IMR-90 (cell line): ENCODE data around the gene GNAI2. TPM values are rescaled to one million over a fixed set of nuclear protein-coding genes. Genes with fewer than 3 reads are reported as not detected.

Experiments
- ATAC-seq: fragments of 200-7000 bp; cut with Tn5 transposase; 2 replicates; pipeline ENCODE4 v1.9.1; 2020; ENCODE audit warnings: low read depth, mild to moderate bottlenecking, moderate library complexity
- BruUV-seq: library from RNA; stranded (reverse); fragments of 400-500 nt; replicated peaks from 2 replicates; lab custom pipeline; 2021; lab: Mats Ljungman, UMichigan
- CTCF ChIA-PET: fragments of 300-600 bp; formaldehyde crosslinking; extraction: SDS; loops from one replicate; lab custom pipeline; 2021; ENCODE audit warnings: antibody characterized with exemption; lab: Yijun Ruan, JAX
- POLR2A ChIA-PET: fragments of 300-600 bp; sonication (Branson Sonifier 250); formaldehyde crosslinking; loops from one replicate; lab custom pipeline; 2022; ENCODE audit warnings: antibody characterized with exemption; ENCODE audit not compliant: unreplicated experiment; lab: Charles Lee
- DNase-seq: peaks from one replicate; pipeline ENCODE4 v3.0.0; 2013
- H2AFZ ChIP-seq: replicated peaks from 2 replicates; pipeline ENCODE3; 2013; ENCODE audit warnings: low read length, mild to moderate bottlenecking; ENCODE audit not compliant: poor library complexity
- H2AK5ac ChIP-seq: 2 replicates; pipeline ENCODE4 v1.6.1; 2013; ENCODE audit warnings: low read depth, low read length, inconsistent platforms
- H2AK9ac ChIP-seq: replicated peaks from 2 replicates; pipeline ENCODE3; 2013; ENCODE audit warnings: mild to moderate bottlenecking, low read depth, low read length, moderate library complexity; ENCODE audit not compliant: poor library complexity
- H2BK120ac ChIP-seq: 2 replicates; pipeline ENCODE4 v1.6.1; 2013; ENCODE audit warnings: low read depth, low read length, inconsistent platforms
- H2BK15ac ChIP-seq: 3 replicates; pipeline ENCODE4 v1.6.1; 2013; ENCODE audit warnings: low read depth, low read length, inconsistent platforms
- H2BK20ac ChIP-seq: 2 replicates; pipeline ENCODE4 v1.6.1; 2013; ENCODE audit warnings: low read depth, mild to moderate bottlenecking, inconsistent platforms, low read length, moderate library complexity
- H2BK5ac ChIP-seq: 2 replicates; pipeline ENCODE4 v1.6.1; 2013; ENCODE audit warnings: mild to moderate bottlenecking, low read depth, low read length, inconsistent platforms; ENCODE audit not compliant: poor library complexity, severe bottlenecking
- H3K14ac ChIP-seq: replicated peaks from 2 replicates; pipeline ENCODE4 v1.6.1; 2013; ENCODE audit warnings: low read depth, low read length, inconsistent platforms
- H3K18ac ChIP-seq: 2 replicates; pipeline ENCODE4 v1.6.1; 2013; ENCODE audit warnings: low read depth, low read length, control low read depth
- H3K23ac ChIP-seq: 2 replicates; pipeline ENCODE4 v1.6.1; 2013; ENCODE audit warnings: low read depth, low read length, inconsistent platforms
- H3K27ac ChIP-seq: 2 replicates; pipeline ENCODE4 v1.5.1; 2013; ENCODE audit warnings: mild to moderate bottlenecking, control low read depth, low read length; ENCODE audit not compliant: insufficient read depth
- H3K27me3 ChIP-seq: 2 replicates; pipeline ENCODE4 v1.6.1; 2013; ENCODE audit warnings: low read length; ENCODE audit not compliant: control insufficient read depth, insufficient read depth
- H3K36me3 ChIP-seq: 2 replicates; pipeline ENCODE4 v1.6.1; 2013; ENCODE audit warnings: low read length, mixed read lengths; ENCODE audit not compliant: control insufficient read depth, insufficient read depth
- H3K4ac ChIP-seq: 2 replicates; pipeline ENCODE4 v1.6.1; 2013; ENCODE audit warnings: low read depth, low read length, inconsistent platforms
- H3K4me1 ChIP-seq: 2 replicates; pipeline ENCODE4 v1.6.1; 2013; ENCODE audit warnings: low read length, mixed read lengths; ENCODE audit not compliant: control insufficient read depth, insufficient read depth
- H3K4me2 ChIP-seq: 2 replicates; pipeline ENCODE4 v1.6.1; 2013; ENCODE audit warnings: low read depth, mild to moderate bottlenecking, control low read depth, low read length, moderate library complexity
- H3K4me3 ChIP-seq: 2 replicates; pipeline ENCODE4 v1.5.1; 2013; ENCODE audit warnings: low read depth, mild to moderate bottlenecking, control low read depth, low read length, moderate library complexity; ENCODE audit not compliant: insufficient read depth
- H3K56ac ChIP-seq: 2 replicates; pipeline ENCODE4 v1.6.1; 2013; ENCODE audit warnings: low read length, inconsistent platforms; ENCODE audit not compliant: insufficient read depth; ENCODE audit errors: extremely low read depth
- H3K79me1 ChIP-seq, 2 experiments: 2 replicates each; pipeline ENCODE4 v1.6.1; 2013; ENCODE audit warnings: low read length in 2 of 2, inconsistent platforms in 1 of 2, low read depth in 1 of 2
- H3K9ac ChIP-seq: 2 replicates; pipeline ENCODE4 v1.6.1; 2013; ENCODE audit warnings: low read depth, low read length, control low read depth
- H3K9me1 ChIP-seq: 2 replicates; pipeline ENCODE4 v1.6.1; 2013; ENCODE audit warnings: low read length, inconsistent platforms; ENCODE audit not compliant: insufficient read depth
- H3K9me3 ChIP-seq: 2 replicates; pipeline ENCODE4 v1.6.1; 2013; ENCODE audit warnings: low read length; ENCODE audit not compliant: control insufficient read depth, insufficient read depth
- H4K20me1 ChIP-seq: 2 replicates; pipeline ENCODE4 v1.6.1; 2013; ENCODE audit warnings: low read length, inconsistent platforms; ENCODE audit not compliant: insufficient read depth
- H4K5ac ChIP-seq: 2 replicates; pipeline ENCODE4 v1.6.1; 2013; ENCODE audit warnings: mild to moderate bottlenecking, low read depth, low read length, control low read depth
- H4K8ac ChIP-seq, 2 experiments: 2 replicates each; pipeline ENCODE4 v1.6.1; 2013; ENCODE audit warnings: low read depth in 2 of 2, low read length in 2 of 2, control low read depth in 1 of 2, inconsistent platforms in 1 of 2
- H4K91ac ChIP-seq: 2 replicates; pipeline ENCODE4 v1.6.1; 2013; ENCODE audit warnings: low read depth, low read length, inconsistent platforms; ENCODE audit not compliant: insufficient read depth
- CEBPB ChIP-seq: IDR thresholded peaks from 2 replicates; pipeline ENCODE4 v1.6.1; 2012; ENCODE audit warnings: low read depth, low read length, improper control_type of control experiment
- CHD1 ChIP-seq: IDR thresholded peaks from 2 replicates; pipeline ENCODE4 v1.6.1; 2012; ENCODE audit warnings: low read depth, low read length, improper control_type of control experiment
- WGBS, 2 experiments: methylation state at CpG; one replicate each; pipeline versions ENCODE4 v1.1.5 to v1.1.7; 2013; ENCODE audit warnings: missing lambda C conversion rate in 2 of 2; ENCODE audit not compliant: insufficient read length in 1 of 2; ENCODE audit errors: extremely low coverage in 2 of 2; 5-methylcytosine and 5-hydroxymethylcytosine counted together
- dilution Hi-C: fragments of 300-500 bp; cut with HindIII; formaldehyde crosslinking; loops from one replicate; pipeline ENCODE4 v1.14.3; 2018; ENCODE audit warnings: low sequenced_read_pairs; ENCODE audit not compliant: unreplicated experiment
- in situ Hi-C: fragments of 300-500 bp; cut with MboI; formaldehyde crosslinking; loops from 3 replicates; pipeline ENCODE4 v1.14.3; 2019; ENCODE audit warnings: low sequenced_read_pairs, inconsistent platforms, mixed read lengths
- intact Hi-C: fragments of 100-400 bp; cut with micrococcal nuclease; formaldehyde crosslinking; loops from 2 replicates; pipeline ENCODE4 v1.10.0; 2022
- polyA plus RNA-seq, 3 experiments: library from polyadenylated mRNA; depleted of rRNA; stranded (reverse); fragments of >200 nt; gene quantifications; 2 replicates each; pipeline ENCODE4 v1.2.3, GENCODE V29; 2012; ENCODE audit warnings: low replicate concordance in 1 of 3
- total RNA-seq: library from RNA; depleted of rRNA; stranded (reverse); fragments of >200 nt; gene quantifications from 2 replicates; pipeline ENCODE4 v1.2.3, GENCODE V29; 2012
- TF ChIP-seq, protein P1 (sequence below): conservative IDR thresholded peaks from 2 replicates; pipeline ENCODE4 v1.5.1; 2012; ENCODE audit warnings: mild to moderate bottlenecking, low read depth, low read length, improper control_type of control experiment

GNAI2 gene
- total and polyA plus RNA-seq, 2 of the 4 experiments (the other 2 are of a cell fraction): 867 to 1,079 TPM

DNA sequence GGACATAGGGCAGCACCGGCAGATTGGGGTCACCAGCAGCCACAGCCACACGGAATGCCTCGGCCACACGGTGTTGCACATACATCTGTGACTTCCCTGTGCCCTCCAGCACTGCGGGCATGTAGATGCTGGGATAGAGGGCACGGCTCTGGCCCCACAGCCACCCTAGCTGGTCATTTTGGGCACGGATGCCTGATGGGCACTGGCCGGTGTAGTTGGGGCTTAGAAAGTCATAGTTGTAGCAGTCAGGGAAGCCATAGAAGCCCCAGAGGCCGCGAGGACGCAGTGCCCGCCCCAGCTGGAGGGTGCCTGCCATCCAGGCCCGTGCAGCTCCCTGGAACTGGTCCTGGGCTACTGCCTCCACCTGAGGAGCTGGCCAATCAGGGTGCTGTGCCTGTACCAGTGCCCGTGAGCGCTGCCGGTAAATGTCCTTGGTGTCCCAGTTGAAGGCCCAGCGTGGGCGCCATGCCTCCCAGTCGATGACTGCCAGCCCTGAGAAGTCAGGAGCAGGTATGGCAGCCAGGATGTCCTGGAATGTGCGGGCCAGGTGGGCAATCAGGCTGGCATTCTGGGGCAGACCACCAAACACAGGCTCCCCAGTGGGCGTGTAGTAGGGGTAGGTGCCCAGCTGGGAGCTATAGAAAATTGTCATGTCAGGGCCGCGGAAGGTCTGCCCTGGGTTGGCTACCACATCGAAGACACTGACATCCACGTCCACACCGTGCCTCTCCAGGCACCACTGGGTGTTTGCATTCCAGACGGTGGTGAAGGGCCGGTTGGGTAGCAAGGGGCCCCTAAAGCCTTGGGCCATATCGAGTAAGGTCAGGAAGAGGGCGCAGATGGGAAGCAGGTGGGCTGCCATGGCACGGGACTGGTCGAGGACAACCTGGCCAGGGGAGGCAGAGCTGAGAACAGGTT lies 66.3 kb downstream of the GNAI2 start (continued):
- TF ChIP-seq CEBPB: no peak

DNA sequence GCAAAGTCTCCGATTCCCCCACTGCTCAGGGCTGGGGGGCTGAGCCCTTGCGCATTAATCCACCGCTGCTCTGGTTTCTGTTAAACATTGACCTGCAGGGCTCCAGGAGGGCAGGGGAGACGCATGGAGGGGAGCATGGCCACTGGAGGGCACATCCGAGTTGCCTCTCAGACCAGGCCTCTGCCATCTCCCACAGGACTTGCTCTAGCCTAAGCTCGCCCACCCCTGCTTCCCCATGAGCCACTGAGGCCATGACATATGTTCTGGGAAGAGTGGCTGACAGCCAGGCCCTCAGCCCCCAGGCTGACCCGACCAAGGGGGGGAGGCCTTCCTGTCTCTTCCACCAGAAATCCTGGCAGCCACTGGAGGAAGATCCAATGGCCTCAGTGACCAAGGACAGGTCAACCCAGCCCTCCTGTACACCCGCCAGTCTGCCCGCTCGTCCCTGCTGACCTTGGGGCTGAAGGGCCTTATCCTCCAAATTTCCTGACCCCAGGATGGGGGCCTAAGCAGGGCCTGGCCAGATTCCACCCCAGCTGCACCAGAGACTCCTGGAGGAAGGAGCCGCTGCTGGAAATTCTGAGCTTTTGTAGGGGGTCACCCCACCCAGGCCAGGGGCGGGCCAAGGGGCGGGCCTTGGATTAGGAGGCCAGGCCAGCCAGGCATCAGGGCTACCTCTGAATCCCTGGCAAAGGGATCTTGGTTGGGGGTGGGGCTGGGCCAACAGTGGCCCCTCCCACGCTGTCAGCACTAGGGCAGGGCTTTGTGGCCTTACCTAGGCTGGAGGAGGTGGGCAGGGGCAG lies 67.2 kb downstream of the GNAI2 start, which contains the start of gene HYAL1:
TSS of gene HYAL1 (minus strand) at position 562 of the 803 bp plus-strand sequence. CDS start 618 bp downstream, outside the sequence.
- in situ Hi-C loops: no loop called here
- WGBS, 2 experiments: 72% methylated on average over 6 of the region's 14 CpGs; no CpG with 5 or more reads in 1 of the 2 experiments
- Histone ChIP-seq H3K23ac (no peak within 1 kb of the TSS), H3K9me1 (peaks cover 18% of the 10 kb centered on the region), H4K91ac (no peak within 1 kb of the TSS), H3K9ac (no peak within 1 kb of the TSS), H3K27ac (no peak within 1 kb of the TSS), H2BK120ac (no peak within 1 kb of the TSS), H3K79me1 (peaks cover 13 to 23% of the 10 kb centered on the region in 2 experiments), H3K4ac (no peak within 1 kb of the TSS), H3K18ac (no peak within 1 kb of the TSS), H4K5ac (no peak within 1 kb of the TSS), H3K14ac (no peak within 1 kb of the TSS), H3K4me1 (peaks cover 12% of the 10 kb centered on the region), H3K36me3 (no peaks in the 10 kb centered on the region), H2AK9ac (no peak within 1 kb of the TSS), H3K9me3 (0 out of 2 replicates have a peak, but pooled peaks cover 3% of the 10 kb centered on the region), H2AK5ac (no peak within 1 kb of the TSS), H2BK15ac (no peak within 1 kb of the TSS), H3K56ac (no peak within 1 kb of the TSS), H3K4me2 (no peak within 1 kb of the TSS), H4K20me1 (no peaks in the 10 kb centered on the region), H4K8ac (no peak within 1 kb of the TSS), H2AFZ (no peak within 1 kb of the TSS), H2BK20ac (no peak within 1 kb of the TSS), H2BK5ac (no peak within 1 kb of the TSS), H3K4me3 (no peak within 1 kb of the TSS), H3K27me3 (no peaks in the 10 kb centered on the region)
- intact Hi-C loops: no loop called here
- no TSS peak for BruUV-seq
- no peak for DNase-seq
- CTCF ChIA-PET: no interaction called here
- TF ChIP-seq, protein P1, sequence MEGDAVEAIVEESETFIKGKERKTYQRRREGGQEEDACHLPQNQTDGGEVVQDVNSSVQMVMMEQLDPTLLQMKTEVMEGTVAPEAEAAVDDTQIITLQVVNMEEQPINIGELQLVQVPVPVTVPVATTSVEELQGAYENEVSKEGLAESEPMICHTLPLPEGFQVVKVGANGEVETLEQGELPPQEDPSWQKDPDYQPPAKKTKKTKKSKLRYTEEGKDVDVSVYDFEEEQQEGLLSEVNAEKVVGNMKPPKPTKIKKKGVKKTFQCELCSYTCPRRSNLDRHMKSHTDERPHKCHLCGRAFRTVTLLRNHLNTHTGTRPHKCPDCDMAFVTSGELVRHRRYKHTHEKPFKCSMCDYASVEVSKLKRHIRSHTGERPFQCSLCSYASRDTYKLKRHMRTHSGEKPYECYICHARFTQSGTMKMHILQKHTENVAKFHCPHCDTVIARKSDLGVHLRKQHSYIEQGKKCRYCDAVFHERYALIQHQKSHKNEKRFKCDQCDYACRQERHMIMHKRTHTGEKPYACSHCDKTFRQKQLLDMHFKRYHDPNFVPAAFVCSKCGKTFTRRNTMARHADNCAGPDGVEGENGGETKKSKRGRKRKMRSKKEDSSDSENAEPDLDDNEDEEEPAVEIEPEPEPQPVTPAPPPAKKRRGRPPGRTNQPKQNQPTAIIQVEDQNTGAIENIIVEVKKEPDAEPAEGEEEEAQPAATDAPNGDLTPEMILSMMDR: 0 out of 2 replicates have a peak, but pooled peaks have one; percentile 9
- TF ChIP-seq CHD1: no peak
- dilution Hi-C loops: no loop called here
- ATAC-seq: no peak
- POLR2A ChIA-PET: no interaction called here
